Measurements from ENCODE around the gene ENOX1. TPM values are rescaled to one million over a fixed set of nuclear protein-coding genes. Genes with fewer than 3 reads are reported as not detected.

The ENOX1 gene
- total and polyA plus RNA-seq, 5 donors: 2.1 to 2.6 (median 2.2) TPM

- intact Hi-C loops (cut with DNase I): no loop called here
- WGBS: 88% methylated on average over 3 of the region's 3 CpGs
- no peak for ATAC-seq
- Histone ChIP-seq H3K27me3 (ENCODE audit: control insufficient read depth, insufficient read depth) (no peaks in the 10 kb centered on the region), H3K9me3 (ENCODE audit: control insufficient read depth, low read length) (no peaks in the 10 kb centered on the region), H3K4me3 (ENCODE audit: low read length) (no peak overlapping the region), H3K27ac (ENCODE audit: low read length) (no peak overlapping the region), H3K4me1 (ENCODE audit: control insufficient read depth, insufficient read depth, low read length) (no peaks in the 10 kb centered on the region)
- no peak for DNase-seq
These were observed 378.5 kb downstream of the ENOX1 start for GRCh38 chr13:43408274-43408673.

- ATAC-seq: no peak
- Histone ChIP-seq H3K9me3 (ENCODE audit: control insufficient read depth, low read length) (no peaks in the 10 kb centered on the region), H3K4me3 (ENCODE audit: low read length) (no peak overlapping the region), H3K27me3 (ENCODE audit: control insufficient read depth, insufficient read depth) (no peaks in the 10 kb centered on the region), H3K4me1 (ENCODE audit: control insufficient read depth, insufficient read depth, low read length) (no peaks in the 10 kb centered on the region), H3K27ac (ENCODE audit: low read length) (no peak overlapping the region)
- intact Hi-C loops (cut with DNase I): no loop called here
- no peak for DNase-seq
- WGBS: 89% methylated on average over 5 of the region's 5 CpGs
These were observed 379.7 kb downstream of the ENOX1 start for GRCh38 chr13:43407023-43407581.

GRCh38 chr13:43405457-43405856 lies 381.3 kb downstream of the ENOX1 start:
- no peak for ATAC-seq

GRCh38 chr13:43402380-43402779 lies 384.4 kb downstream of the ENOX1 start:
- Histone ChIP-seq H3K27me3 (ENCODE audit: control insufficient read depth, insufficient read depth) (no peaks in the 10 kb centered on the region), H3K9me3 (ENCODE audit: control insufficient read depth, low read length) (no peaks in the 10 kb centered on the region), H3K4me1 (ENCODE audit: control insufficient read depth, insufficient read depth, low read length) (no peaks in the 10 kb centered on the region), H3K4me3 (ENCODE audit: low read length) (no peak overlapping the region), H3K27ac (ENCODE audit: low read length) (no peak overlapping the region)
- intact Hi-C loops (cut with DNase I): no loop called here
- WGBS: 97% methylated on average over 1 of the region's 1 CpG
- no peak for ATAC-seq
- DNase-seq: no peak

More at GRCh38 chr13:43405457-43405856, 381.3 kb downstream of the ENOX1 start:
- no peaks in the 10 kb centered on the region for H3K9me3 ChIP-seq (ENCODE audit: control insufficient read depth, low read length)
- no peaks in the 10 kb centered on the region for H3K27me3 ChIP-seq (ENCODE audit: control insufficient read depth, insufficient read depth)
- no peak overlapping the region for H3K27ac ChIP-seq (ENCODE audit: low read length)
- no peak for DNase-seq
- intact Hi-C loops (cut with DNase I): no loop called here
- no peaks in the 10 kb centered on the region for H3K4me1 ChIP-seq (ENCODE audit: control insufficient read depth, insufficient read depth, low read length)
- 81% methylated on average over 1 of the region's 1 CpG for WGBS
- H3K4me3 ChIP-seq (ENCODE audit: low read length): no peak overlapping the region

GRCh38 chr13:43401361-43401760 lies 385.4 kb downstream of the ENOX1 start:
- Histone ChIP-seq H3K27ac (ENCODE audit: low read length) (no peak overlapping the region), H3K9me3 (ENCODE audit: control insufficient read depth, low read length) (no peaks in the 10 kb centered on the region), H3K4me1 (ENCODE audit: control insufficient read depth, insufficient read depth, low read length) (no peaks in the 10 kb centered on the region), H3K27me3 (ENCODE audit: control insufficient read depth, insufficient read depth) (no peaks in the 10 kb centered on the region), H3K4me3 (ENCODE audit: low read length) (no peak overlapping the region)
- 61% methylated on average over 4 of the region's 4 CpGs for WGBS
- DNase-seq (no peak), ATAC-seq (no peak)
- intact Hi-C loops (cut with DNase I): no loop called here

GRCh38 chr13:43397111-43397510 lies 389.7 kb downstream of the ENOX1 start:
- Histone ChIP-seq H3K27me3 (ENCODE audit: control insufficient read depth, insufficient read depth) (no peaks in the 10 kb centered on the region), H3K9me3 (ENCODE audit: control insufficient read depth, low read length) (no peaks in the 10 kb centered on the region), H3K4me3 (ENCODE audit: low read length) (no peak overlapping the region), H3K4me1 (ENCODE audit: control insufficient read depth, insufficient read depth, low read length) (no peaks in the 10 kb centered on the region), H3K27ac (ENCODE audit: low read length) (no peak overlapping the region)
- no peak for ATAC-seq
- DNase-seq: no peak
- 84% methylated on average over 3 of the region's 3 CpGs for WGBS
- intact Hi-C loops (cut with DNase I): no loop called here

- no peaks in the 10 kb centered on the region for H3K9me3 ChIP-seq (ENCODE audit: control insufficient read depth, low read length)
- H3K27me3 ChIP-seq (ENCODE audit: control insufficient read depth, insufficient read depth): no peaks in the 10 kb centered on the region
- DNase-seq (no peak), ATAC-seq (no peak)
- H3K4me3 ChIP-seq (ENCODE audit: low read length): no peak overlapping the region
- H3K27ac ChIP-seq (ENCODE audit: low read length): no peak overlapping the region
- intact Hi-C loops (cut with DNase I): no loop called here
- 60% methylated on average over 5 of the region's 5 CpGs for whole genome bisulfite sequencing
- no peaks in the 10 kb centered on the region for H3K4me1 ChIP-seq (ENCODE audit: control insufficient read depth, insufficient read depth, low read length)
These were observed 395.7 kb downstream of the ENOX1 start for GRCh38 chr13:43391036-43391435.

- Histone ChIP-seq H3K27ac (ENCODE audit: low read length) (no peak overlapping the region), H3K4me3 (ENCODE audit: low read length) (no peak overlapping the region), H3K4me1 (ENCODE audit: control insufficient read depth, insufficient read depth, low read length) (no peaks in the 10 kb centered on the region), H3K9me3 (ENCODE audit: control insufficient read depth, low read length) (no peaks in the 10 kb centered on the region), H3K27me3 (ENCODE audit: control insufficient read depth, insufficient read depth) (no peaks in the 10 kb centered on the region)
- DNase-seq (no peak), ATAC-seq (no peak)
- intact Hi-C loops (cut with DNase I): no loop called here
- 80% methylated on average over 4 of the region's 4 CpGs for WGBS
These were observed 396.2 kb downstream of the ENOX1 start for GRCh38 chr13:43390619-43391018.

GRCh38 chr13:43389983-43390382 lies 396.8 kb downstream of the ENOX1 start:
- intact Hi-C loops (cut with DNase I): no loop called here
- Histone ChIP-seq H3K27ac (ENCODE audit: low read length) (no peak overlapping the region), H3K27me3 (ENCODE audit: control insufficient read depth, insufficient read depth) (no peaks in the 10 kb centered on the region), H3K4me3 (ENCODE audit: low read length) (no peak overlapping the region), H3K4me1 (ENCODE audit: control insufficient read depth, insufficient read depth, low read length) (no peaks in the 10 kb centered on the region), H3K9me3 (ENCODE audit: control insufficient read depth, low read length) (no peaks in the 10 kb centered on the region)
- no peak for DNase-seq
- WGBS: 73% methylated on average over 4 of the region's 4 CpGs
- ATAC-seq: no peak

GRCh38 chr13:43389573-43389972 lies 397.2 kb downstream of the ENOX1 start:
- H3K4me1 ChIP-seq (ENCODE audit: control insufficient read depth, insufficient read depth, low read length): no peaks in the 10 kb centered on the region
- no peaks in the 10 kb centered on the region for H3K9me3 ChIP-seq (ENCODE audit: control insufficient read depth, low read length)
- 77% methylated on average over 1 of the region's 1 CpG for WGBS
- intact Hi-C loops (cut with DNase I): no loop called here
- no peak overlapping the region for H3K27ac ChIP-seq (ENCODE audit: low read length)
- no peak overlapping the region for H3K4me3 ChIP-seq (ENCODE audit: low read length)
- DNase-seq (no peak), ATAC-seq (no peak)
- H3K27me3 ChIP-seq (ENCODE audit: control insufficient read depth, insufficient read depth): no peaks in the 10 kb centered on the region

GRCh38 chr13:43388282-43389034 lies 398.3 kb downstream of the ENOX1 start:
- no peak for DNase-seq
- no peak overlapping the region for H3K4me3 ChIP-seq (ENCODE audit: low read length)
- no peak overlapping the region for H3K27ac ChIP-seq (ENCODE audit: low read length)
- H3K4me1 ChIP-seq (ENCODE audit: control insufficient read depth, insufficient read depth, low read length): no peaks in the 10 kb centered on the region
- intact Hi-C loops (cut with DNase I): no loop called here
- no peaks in the 10 kb centered on the region for H3K27me3 ChIP-seq (ENCODE audit: control insufficient read depth, insufficient read depth)
- no peak for ATAC-seq
- 28% methylated on average over 2 of the region's 2 CpGs for WGBS
- no peaks in the 10 kb centered on the region for H3K9me3 ChIP-seq (ENCODE audit: control insufficient read depth, low read length)

Data from right cardiac atrium (tissue), 5 donors.